A172 (cell line): ENCODE measurements around the gene BAG3. TPM values are rescaled to one million over a fixed set of nuclear protein-coding genes. Genes with fewer than 3 reads are reported as not detected.
"Not testable (repeated sequence)": the region's sequence is repeated elsewhere in the genome, so short reads cannot be mapped to it uniquely, and the experiment has no call there.

Experiments used
- DNase-seq: peaks from one replicate; pipeline ENCODE4 v3.0.0-alpha.2; 2015; ENCODE audit warnings: low spot score
- total RNA-seq: library from RNA; depleted of rRNA; stranded (reverse); fragments of >200 nt; shearing (Covaris generic); gene quantifications from 2 replicates; pipeline ENCODE4 v1.2.3, GENCODE V29; 2014

The BAG3 gene
- total RNA-seq, 1 experiment from 2014 or later = 31.0 TPM

DNA sequence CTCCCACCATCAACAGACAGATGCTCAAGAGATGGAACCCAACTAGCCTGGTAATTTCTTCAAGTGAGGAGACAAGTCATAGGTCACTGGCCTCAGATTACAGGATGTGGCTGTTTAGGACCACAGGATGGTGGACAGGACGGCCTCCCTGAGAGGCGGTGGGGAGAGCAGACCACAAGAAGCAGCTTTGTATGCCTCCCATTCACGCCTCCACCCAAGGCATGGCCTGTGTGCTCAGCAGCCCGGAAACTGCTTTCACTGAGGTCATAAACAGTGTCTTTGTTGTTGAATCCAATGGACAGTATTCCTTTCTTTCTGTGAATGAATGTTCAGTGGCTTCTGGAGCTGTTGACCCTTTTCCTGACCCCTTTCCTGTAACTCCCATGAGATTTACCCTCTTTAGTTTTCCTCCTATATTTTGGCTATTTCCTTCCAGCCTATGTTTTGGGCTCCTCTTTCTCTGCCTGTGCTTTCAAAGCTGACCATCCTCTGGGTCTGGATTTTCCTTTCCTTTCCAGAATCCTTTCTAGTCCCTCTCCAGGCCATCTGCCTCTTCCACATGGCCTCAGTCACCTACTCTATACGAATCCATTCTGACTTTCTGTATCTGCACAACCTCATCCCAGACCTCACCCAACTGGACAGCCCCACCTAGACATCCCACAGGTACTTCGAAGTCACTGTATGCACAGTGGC is 42.2 kb downstream of the BAG3 start:
- no peak for DNase-seq

DNA sequence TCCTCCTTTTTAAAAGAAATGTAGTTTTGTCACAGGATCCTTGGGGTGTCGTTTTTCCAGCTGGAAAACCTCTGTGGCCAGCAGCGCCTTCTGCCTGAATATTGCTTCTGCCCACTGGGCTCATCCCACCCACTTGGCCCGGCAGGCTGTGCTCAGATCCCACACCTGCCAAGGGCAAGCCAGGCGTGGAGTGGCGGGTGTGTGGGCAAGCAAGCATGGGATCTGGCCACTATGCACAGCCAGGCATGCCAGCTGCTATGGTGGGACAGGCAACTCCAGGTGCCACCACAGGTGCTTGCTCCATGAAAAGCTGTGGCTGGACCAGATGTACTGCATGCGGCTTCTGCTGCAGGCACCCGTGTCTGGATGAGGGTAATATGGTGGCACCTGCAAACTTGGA is 43.4 kb downstream of the BAG3 start:
- DNase-seq = no peak

DNA sequence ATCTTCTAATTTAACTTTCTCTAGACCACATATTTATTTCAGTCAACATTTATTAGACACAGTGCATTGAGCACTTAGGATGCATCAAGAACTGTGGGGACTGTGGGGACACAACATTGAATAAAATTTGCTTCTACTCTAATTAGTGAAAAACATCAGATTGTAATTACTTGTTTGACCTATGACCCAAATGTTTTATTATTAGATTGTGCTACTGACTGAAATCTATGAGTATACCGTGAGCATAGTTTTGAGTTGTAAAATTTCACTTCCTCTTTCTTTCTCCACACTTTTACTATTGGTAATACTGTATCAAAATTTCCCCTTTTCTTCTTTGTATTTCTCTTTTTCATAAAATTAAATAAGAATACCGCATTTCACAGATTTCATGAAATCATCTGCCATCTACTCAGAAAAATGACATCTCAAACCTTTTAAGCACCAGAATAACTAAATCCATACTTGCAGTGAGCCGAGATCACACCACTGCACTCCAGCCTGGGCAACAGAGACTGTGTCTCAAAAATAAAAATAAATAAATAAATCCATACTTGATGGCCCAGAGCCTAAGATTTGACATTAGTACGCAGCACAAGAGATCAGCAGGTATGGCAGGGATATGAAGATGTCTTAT is 49.3 kb downstream of the BAG3 start:
- no peak for DNase-seq

DNA sequence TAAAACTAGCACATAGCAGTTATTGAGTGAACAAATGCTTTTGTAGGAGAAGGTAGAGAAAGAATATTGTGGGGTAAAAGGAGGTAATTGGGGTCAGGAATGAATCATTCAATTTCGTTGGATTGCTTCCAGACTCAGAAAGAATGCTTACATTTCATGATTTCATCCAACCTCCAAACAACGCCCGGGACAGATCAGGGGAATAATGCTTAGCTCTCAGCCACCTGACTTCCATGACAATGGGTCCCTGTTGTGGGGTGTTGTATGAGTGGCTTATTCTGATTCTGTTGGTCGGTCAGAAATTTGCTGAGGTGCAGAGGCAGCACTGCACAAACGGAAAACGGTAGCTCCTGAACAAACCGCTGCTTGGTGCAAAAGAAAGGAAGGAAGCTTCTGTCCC is 50.7 kb downstream of the BAG3 start:
- DNase-seq = no peak

DNA sequence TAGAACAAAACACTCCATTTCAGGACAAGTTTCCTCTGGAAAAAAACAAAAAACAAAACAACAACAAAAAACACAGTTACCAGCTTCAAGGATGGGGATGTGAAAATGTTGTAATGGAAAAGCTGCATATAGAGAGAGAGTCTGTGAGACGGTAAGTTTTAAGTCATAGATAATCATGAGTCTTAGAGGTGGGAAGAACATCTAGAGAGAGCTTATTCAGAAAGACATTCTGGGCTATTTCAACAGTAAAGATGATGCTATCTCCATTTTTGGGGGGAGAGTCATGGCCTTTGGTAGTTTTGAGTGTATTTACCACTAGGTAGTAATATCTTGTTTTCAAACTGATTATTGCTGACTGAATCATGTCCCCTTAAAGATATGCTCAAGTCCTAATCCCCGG is 51.4 kb downstream of the BAG3 start:
- no peak for DNase-seq

DNA sequence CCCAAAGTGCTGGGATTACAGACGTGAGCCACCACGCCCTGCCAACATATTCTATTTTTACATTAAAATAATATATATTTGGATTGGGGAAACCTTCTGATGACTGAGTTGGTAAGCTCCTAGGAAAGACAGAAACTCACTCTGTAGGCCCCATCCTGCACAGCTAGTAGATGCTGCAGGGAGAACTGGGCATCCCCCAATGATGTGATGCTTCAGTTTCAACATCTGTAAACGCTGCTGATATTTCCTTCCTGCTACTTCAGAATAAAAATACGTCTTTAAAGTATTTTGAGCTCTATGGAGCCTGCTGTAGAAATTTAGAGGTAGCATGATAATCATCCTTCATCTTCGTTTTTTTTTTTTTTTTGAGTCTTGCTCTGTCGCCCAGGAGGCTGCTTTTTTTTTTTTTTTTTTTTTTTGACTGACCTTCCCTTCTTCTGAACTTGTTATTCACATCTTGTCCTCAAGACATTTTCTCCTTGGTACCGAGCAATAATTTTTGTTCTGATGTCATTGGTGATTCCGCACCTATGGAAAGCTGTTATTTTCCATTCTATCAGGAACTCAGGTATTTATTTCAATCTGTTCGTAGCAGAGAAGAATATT is 52.8 kb downstream of the BAG3 start:
- DNase-seq = no peak

DNA sequence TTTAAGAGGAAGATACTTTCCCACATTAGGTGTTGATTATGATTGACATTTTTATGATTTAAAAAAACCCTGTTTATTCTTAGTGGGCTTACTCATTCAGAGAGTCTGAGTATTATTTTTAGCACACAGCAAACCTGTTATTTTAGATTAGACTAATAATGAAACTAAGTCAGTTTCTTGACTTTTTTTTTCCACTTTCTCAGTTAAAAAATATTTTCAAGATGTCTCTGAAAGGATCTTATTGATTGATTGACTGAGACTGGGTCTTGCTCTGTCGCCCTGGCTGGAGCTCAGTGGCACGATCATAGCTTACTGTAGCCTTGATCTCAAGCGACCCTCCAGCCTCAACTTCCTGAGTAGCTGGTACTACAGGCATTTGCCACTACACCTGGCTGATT is 54.3 kb downstream of the BAG3 start:
- no peak for DNase-seq

DNA sequence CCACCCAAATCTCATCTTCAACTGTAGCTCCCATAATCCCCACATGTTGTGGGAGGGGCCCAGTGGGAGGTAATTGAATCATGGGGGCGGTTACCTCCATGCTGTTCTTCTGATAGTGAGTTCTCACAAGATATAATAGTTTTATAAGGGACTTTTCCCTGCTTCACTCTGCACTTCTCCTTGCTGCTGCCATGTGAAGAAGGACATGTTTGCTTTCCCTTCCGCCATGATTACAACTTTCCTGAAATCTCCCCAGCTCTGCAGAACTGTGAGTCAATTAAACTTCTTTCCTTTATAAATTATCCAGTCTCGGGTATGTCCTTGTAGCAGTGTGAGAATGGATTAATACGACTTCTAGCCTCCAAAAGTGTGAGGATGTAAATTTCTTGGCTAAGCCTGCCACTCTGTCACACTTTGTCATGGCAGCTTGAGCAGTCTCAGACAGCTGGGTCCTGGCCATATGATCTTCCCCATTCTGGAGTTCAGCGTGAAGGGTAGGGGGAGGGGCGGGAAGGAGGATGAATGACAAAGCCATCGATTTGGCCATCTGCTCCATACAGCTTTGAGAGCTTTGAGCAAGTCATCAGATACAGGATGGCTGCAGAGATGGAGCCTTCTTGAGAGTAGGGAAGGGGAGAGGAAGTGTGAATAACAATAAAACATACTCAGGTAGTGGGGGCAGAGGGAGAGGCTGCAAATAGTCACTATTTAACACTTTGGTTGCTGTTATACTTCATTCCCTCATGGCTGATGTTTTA is 55.5 kb downstream of the BAG3 start:
- DNase-seq = no peak

DNA sequence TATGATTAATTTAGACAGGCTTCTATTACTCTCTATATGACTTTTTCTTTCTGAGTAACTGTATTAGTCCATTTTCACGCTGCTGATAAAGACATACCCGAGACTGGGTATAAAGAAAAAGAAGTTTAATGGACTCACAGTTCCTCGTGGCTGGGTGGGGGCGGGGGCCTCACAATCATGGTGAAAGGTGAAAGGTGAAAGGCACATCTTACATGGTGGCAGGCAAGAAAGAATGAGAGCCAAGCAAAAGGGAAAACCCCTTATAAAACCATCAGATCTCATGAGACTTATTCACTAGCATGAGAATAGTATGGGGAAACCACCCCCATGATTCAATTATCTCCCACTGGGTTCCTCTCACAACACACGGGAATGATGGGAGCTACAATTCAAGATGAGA is 56.2 kb downstream of the BAG3 start:
- not testable (repeated sequence) for DNase-seq

DNA sequence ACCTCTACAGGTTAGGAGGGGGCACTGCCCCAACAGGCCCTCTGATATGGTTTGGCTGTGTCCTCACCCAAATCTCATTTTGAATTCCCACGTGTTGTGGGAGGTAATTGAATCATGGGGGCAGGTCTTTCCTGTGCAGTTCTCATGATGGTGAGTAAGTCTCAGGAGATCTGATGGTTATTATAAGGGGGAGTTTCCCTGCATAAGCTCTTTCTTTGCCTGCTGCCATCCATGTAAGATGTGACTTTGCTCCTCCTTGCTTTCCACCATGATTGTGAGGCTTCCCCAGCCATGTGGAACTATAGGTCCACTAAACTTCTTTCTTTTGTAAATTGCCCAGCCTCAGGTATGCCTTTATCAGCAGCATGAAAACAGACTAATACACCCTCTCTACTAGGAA is 59.8 kb downstream of the BAG3 start:
- not testable (repeated sequence) for DNase-seq

DNA sequence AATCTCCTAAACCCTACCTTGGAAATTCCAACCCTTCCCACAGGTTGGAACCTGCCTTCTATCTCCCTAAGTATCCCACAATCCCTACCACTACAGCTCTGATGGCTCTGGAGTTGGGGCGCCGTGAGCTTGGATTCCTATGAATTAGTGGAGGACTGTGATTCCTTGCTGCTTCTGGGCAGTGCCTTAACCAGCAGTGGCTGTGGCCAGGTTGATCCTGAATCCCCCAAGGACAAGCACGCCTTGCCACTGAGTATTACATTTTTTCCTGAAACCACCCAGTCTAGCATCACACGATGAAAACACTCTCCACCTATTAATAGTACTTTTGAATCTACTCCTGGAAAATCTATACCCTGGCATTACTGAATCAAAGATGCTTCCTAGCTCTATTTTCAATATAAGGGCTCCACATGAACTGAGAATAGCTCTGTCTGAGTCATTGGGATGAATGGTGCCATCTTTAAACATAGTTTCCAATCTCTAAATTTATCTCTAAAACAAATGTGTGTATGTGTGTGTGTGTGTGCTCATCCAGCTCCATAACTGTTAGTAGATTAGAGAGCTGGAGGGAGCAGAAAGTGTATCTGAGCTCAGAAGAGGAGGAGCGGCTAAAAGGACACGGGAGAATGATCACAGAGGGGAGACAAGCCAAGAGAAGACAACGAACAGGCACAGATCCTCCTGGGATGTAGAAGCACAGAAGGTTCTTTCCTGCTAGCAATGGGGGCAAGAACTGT is 62.7 kb downstream of the BAG3 start:
- DNase-seq = no peak

DNA sequence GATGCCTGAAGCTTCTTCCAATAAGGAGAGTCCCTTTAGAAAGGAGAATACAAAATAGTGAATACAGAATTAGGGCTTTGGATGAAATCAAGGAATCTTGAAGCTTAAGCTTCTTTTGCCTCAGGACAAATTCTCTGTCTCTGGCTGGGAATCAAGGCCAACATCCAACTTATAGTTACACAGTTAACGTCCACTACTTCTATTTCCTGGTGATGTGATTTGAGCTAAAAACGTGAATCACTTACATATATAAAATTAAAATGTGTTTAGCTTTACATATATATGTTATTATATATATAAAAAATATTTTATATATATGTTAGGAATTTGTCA is 63.3 kb downstream of the BAG3 start:
- no peak for DNase-seq

DNA sequence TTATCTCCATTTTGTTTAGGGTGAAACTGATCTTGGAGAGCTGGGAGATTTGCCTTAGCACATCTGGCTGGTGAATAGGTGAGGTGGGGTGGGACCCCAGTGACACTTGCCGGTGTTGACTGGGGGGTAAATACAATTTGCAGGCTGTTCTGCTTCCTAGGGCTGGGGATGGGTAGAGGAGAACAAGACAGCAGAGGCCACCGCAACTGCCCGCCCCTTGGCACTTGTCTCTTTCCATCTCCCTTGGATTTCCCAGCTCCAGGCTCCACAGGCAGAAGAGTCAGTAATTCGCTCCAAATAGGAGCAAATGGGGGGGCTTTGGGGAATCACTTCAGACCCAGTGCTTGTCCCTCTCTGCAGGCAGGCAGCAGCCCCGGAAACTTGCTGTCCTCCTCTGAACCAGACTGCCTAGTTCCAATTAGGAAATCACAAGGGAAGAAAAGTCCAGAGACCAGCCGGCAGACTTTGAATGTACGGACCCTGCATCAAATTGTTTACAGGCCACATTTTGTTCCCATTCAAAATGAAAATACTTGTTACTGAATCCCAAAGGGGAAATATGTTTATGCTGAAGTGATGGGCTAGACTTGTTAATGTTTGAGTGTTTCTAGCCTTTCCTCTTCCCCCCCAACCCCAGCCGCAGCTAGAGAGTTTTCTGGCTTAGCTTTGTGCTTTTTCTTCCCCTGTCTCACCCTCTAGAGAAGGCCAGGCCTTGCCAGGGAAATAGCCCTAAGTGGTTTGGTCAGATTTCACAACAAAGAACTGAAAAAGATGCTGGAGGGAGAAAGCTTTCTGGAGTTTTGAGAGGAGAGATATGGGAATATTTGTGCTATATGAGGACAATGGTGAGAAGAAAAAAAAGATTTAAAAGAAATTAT is 64.7 kb downstream of the BAG3 start:
- no peak for DNase-seq

DNA sequence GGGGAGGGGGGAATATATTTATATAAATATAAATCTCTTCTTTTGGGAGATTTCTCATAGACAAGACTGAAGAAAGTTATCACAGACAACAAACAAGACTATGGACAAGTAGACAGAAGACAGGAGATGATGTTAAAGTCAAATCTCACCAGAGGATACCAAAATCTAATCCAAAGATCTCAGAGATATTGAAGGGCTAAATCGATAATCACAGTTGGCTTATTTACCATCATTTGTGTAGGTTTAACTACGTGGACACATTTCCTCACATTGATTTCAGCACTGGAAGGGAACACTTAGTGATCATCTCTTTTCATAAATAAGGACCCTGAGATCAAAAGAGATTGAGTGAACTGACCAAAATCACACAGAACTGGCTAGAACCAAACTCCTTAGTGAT is 72.0 kb downstream of the BAG3 start:
- no peak for DNase-seq

DNA sequence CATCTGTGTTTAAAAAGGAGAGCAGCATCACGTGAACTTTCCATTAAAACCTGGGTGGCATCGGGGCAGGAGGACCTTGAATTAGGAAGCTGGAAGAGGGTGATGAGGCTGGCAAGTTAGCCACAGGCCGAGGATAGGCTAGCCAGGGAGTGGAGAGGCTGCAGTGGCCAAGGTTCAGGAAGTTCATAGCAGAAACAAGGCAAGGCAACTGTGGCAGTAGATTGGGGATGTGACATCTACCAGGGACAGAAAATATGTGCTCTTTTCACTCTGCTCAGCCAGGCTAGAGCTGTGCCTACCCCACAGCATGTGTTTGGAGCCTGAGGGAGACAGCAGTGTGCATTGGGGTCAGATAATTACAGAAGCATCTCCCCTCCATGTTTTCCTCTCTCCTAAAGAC is 72.4 kb downstream of the BAG3 start:
- no peak for DNase-seq

DNA sequence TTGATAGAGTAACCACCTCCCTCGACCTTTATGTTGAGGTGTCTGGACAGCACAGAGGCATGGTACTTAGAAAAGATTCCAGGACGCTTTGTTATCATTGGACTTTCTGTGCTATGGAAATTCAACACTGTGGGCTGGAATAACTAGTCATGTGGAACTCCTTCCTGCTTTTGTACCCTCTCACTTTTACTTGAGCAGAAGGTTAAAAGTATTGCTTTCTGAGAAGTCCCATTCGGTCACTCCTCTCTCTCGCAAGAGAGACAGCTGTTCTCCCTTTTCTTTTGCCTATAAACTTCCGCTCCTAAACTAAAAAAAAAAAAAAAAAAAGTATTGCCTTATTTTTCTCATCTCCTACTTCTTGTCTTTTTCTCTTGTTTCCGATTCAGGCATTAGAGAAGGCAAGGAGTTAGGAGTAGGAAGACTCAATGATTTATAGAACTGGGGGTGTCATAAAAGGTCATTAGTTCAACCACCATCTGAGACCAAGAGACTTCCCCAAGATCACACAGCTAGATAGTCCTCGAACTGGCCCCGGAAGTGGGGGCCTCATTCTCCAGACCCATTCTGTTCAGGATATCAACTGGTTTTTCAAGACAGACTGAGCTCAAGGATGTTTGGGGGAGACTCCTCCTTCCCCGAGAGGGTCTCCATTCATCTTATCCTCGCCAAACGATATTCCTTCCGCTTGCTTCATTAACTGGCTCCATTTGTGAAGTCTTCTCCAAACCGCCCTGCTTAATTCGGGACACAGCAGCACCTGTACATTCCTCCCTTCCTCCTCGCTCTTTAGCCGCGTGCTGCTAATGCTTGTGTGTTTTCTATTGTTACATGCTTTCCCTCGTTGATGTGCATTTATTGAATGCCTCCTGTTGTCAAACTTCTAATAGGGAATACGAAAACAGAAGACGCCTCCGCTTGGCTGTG is 73.7 kb downstream of the BAG3 start:
- DNase-seq = no peak

DNA sequence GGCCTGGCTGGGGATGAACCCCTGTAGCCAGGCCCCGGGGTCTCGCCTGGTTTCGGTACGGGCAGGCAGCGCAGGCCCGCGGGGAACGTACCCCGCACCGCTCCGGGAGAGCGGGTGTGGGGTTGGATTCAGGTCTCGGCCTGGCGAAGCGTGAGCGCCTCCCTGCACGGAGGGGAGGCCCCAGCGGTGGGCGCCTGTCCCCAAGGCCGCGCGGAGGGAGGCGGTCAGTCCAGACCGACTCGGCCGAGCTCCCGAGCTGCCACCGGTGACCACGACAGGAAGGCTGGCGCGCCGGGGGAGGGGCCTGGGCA is 74.3 kb downstream of the BAG3 start:
- no peak for DNase-seq

DNA sequence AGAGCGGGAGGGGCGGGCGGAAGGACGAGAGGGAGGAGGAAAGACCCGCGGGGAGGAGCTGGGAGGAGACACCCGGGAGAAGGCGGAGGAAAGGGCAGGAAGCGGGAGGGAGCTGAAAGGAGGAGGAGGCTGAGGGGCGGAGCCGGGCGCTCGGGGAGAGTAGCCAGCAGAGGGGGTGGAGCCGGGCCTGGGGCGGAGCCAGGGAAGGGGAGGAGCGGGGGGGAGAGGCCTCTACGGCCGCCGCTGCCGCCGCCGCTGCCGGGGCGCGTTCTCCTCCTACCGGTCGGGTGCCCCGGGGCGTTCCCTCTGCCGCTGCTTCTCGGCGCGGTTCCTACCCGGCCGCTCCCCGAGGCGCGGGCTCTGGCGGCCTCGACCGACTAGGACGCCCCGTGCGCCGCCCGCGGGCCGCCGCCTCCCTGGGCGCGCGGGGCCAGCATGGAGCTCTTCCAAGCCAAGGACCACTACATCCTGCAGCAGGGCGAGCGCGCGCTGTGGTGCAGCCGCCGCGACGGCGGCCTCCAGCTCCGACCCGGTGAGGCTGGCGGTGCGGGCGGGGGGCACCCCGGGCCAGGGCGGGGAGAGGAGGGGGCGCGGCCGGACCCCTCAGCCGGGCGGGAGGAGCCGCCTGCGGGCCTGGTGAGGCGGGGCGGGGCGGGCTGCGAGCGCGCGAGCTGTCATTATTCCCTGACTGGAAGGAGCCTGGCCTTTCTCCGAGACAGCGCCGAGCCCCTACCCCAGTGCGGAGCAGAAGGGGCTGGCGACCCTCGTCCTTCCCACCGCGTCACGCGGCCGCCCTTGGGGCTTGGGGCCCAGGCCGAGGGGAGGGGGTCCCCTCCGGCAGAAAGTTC is 74.9 kb downstream of the BAG3 start, which contains the start of gene INPP5F:
Gene INPP5F, plus strand, starts transcription at position 223 of the 848 bp plus-strand sequence. Its CDS starts 213 bp downstream, at position 436.
- peak; percentile 98 for DNase-seq

DNA sequence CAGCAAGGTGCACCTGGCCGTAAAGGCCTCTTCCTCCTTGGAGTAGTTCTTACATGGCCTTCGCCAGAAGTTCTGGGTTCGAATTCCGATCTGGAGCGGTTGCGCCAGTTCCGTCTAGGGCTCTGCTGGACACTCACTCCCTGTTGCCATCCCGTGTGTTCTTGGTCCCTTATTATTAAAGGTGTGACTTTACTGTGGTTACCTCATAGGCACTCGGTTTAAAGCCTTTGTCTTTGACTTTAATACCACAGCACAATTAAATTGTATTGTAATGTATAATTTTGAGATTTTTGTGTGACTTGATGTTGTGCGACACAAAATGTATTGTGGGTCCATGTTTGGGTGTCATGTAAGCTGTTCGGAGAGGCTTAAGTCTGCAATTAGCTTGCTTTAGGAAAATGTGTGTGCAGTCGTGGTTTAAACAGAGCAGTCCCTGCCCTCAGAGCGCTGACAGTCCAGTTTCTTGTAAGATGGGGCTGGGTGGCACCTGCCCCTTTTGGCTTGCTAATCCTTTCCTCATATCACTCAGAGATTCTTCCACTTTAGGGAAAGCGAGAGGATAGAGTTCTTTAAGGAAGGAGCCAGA is 75.6 kb downstream of the BAG3 start:
- DNase-seq = no peak
